HepG2 (cell line): Measurements from ENCODE around the gene RPF1. TPM values are rescaled to one million over a fixed set of nuclear protein-coding genes. Genes with fewer than 3 reads are reported as not detected.

ENCODE experiments used
- ATAC-seq: fragments of 200-7000 bp; cut with Tn5 transposase; 3 replicates; pipeline ENCODE4 v1.9.1; 2020; ENCODE audit warnings: mild to moderate bottlenecking, moderate library complexity
- BruUV-seq: library from RNA; stranded (reverse); fragments of 400-500 nt; replicated peaks from 2 replicates; lab custom pipeline; 2021; lab: Mats Ljungman, UMichigan
- CTCF ChIA-PET: fragments of 300-600 bp; formaldehyde crosslinking; extraction: SDS; loops from one replicate; lab custom pipeline; 2021; ENCODE audit warnings: low total read pairs, inconsistent platforms, low intra/inter-chr PET ratio; lab: Yijun Ruan, JAX
- POLR2A ChIA-PET: fragments of 350-600 bp; sonication (Branson Sonifier 250); formaldehyde crosslinking; loops from one replicate; lab custom pipeline; 2020; ENCODE audit warnings: antibody characterized with exemption, inconsistent platforms; lab: Yijun Ruan, JAX
- DNase-seq: peaks from one replicate; pipeline ENCODE4 v3.0.0-alpha.2; 2015; ENCODE audit warnings: low spot score
- FAIRE-seq: peaks from 3 replicates; lab custom pipeline; 2011; peaks lifted over from hg19 to GRCh38; lab: Jason Lieb, UNC
- H2AFZ ChIP-seq: one replicate; pipeline ENCODE4 v1.6.1; 2011; ENCODE audit warnings: low read length, inconsistent platforms
- H3K27ac ChIP-seq: fragments of 300-600 bp; 3 replicates; pipeline ENCODE4 v1.8.0; 2011; ENCODE audit warnings: mixed run types, mild to moderate bottlenecking, mixed read lengths, low read length, inconsistent platforms; ENCODE audit not compliant: insufficient read depth; ENCODE audit errors: extremely low read length
- H3K27me3 ChIP-seq, 2 experiments: fragments of 200-600 bp in 1 of 2; 2 replicates in 1 of 2; 3 replicates in 1 of 2; pipeline versions ENCODE4 v1.6.0 to v1.8.0; 2011; ENCODE audit warnings: low read length in 2 of 2, mild to moderate bottlenecking in 2 of 2, moderate library complexity in 2 of 2, inconsistent platforms in 1 of 2; ENCODE audit not compliant: insufficient read depth in 2 of 2, control insufficient read depth in 1 of 2
- H3K36me3 ChIP-seq, 2 experiments: fragments of 200-600 bp in 1 of 2; replicated peaks in 1 of 2; 2 replicates in 1 of 2; 3 replicates in 1 of 2; pipeline versions ENCODE4 v1.5.1 to v1.8.0; 2011; ENCODE audit warnings: low read length in 2 of 2, inconsistent platforms in 1 of 2; ENCODE audit not compliant: insufficient read depth in 2 of 2, control insufficient read depth in 1 of 2
- H3K4me1 ChIP-seq: 2 replicates; pipeline ENCODE4 v1.5.1; 2012; ENCODE audit warnings: low read length, inconsistent platforms; ENCODE audit not compliant: insufficient read depth
- H3K4me2 ChIP-seq: 2 replicates; pipeline ENCODE4 v1.6.0; 2011; ENCODE audit warnings: low read depth, low read length, inconsistent platforms
- H3K4me3 ChIP-seq, 3 experiments: fragments of 200-600 bp in 1 of 3; sonication (generic), shearing (Covaris generic) in 1 of 3; replicated peaks in 1 of 3; 2 replicates each; pipeline ENCODE4 v1.5.1; 2011 to 2016; ENCODE audit warnings: low read length in 3 of 3, inconsistent platforms in 2 of 3, low read depth in 2 of 3, mild to moderate bottlenecking in 2 of 3, control low read depth in 1 of 3, mixed read lengths in 1 of 3; ENCODE audit not compliant: insufficient read depth in 1 of 3
- H3K79me2 ChIP-seq: one replicate; pipeline ENCODE4 v1.6.1; 2011; ENCODE audit warnings: low read length, inconsistent platforms; ENCODE audit not compliant: insufficient read depth
- H3K9ac ChIP-seq: 2 replicates; pipeline ENCODE4 v1.6.0; 2011; ENCODE audit warnings: mild to moderate bottlenecking, low read depth, low read length, inconsistent platforms; ENCODE audit not compliant: insufficient read depth
- H3K9me3 ChIP-seq: 2 replicates; pipeline ENCODE4 v1.5.1; 2012; ENCODE audit warnings: mild to moderate bottlenecking, low read length
- H4K20me1 ChIP-seq: 2 replicates; pipeline ENCODE4 v1.6.0; 2011; ENCODE audit warnings: inconsistent platforms, mild to moderate bottlenecking, low read length, moderate library complexity; ENCODE audit not compliant: insufficient read depth
- MAFF ChIP-seq: IDR thresholded peaks from 2 replicates; pipeline ENCODE4 v1.6.1; 2011; ENCODE audit warnings: low read depth, low read length, improper control_type of control experiment
- MAFK ChIP-seq, 2 experiments: IDR thresholded peaks in 1 of 2; conservative IDR thresholded peaks in 1 of 2; 2 replicates each; pipeline ENCODE4 v1.6.1; 2011; ENCODE audit warnings: improper control_type of control experiment in 2 of 2, low read length in 2 of 2
- SNAPC2 ChIP-seq: sonication (generic); formaldehyde crosslinking; IDR thresholded peaks from 2 replicates; pipeline ENCODE4 v1.8.1; 2022; ENCODE audit warnings: mild to moderate bottlenecking, missing genetic modification reagents
- ZNF891 ChIP-seq: sonication (generic); formaldehyde crosslinking; IDR thresholded peaks from 2 replicates; pipeline ENCODE4 v1.5.0; 2020; ENCODE audit warnings: mild to moderate bottlenecking, missing genetic modification reagents
- WGBS: methylation state at CpG from one replicate; pipeline ENCODE4 v1.1.6; 2017; ENCODE audit warnings: low lambda C conversion rate; 5-methylcytosine and 5-hydroxymethylcytosine counted together
- in situ Hi-C: cut with HindIII; loops from 2 replicates; pipeline ENCODE4 v1.10.0; 2017; ENCODE audit warnings: low pct_unique_long_range_greater_than_20kb; ENCODE audit not compliant: extremely low pct_ligation_motif_present
- intact Hi-C: fragments of 100-400 bp; cut with micrococcal nuclease; formaldehyde crosslinking; loops from one replicate; pipeline ENCODE4 v1.10.0; 2022; ENCODE audit not compliant: unreplicated experiment
- polyA plus RNA-seq, 8 experiments: library from polyadenylated mRNA; depleted of rRNA in 3 of 8; stranded (reverse) in 7 of 8; unstranded in 1 of 8; fragments of >200 nt; fragmentation: Illumina TruSeq in 4 of 8; extraction: Trizol in 4 of 8; gene quantifications; 2 replicates each; pipeline versions ENCODE4 v1.2.1 to v1.2.3, GENCODE V29; 2011 to 2016; ENCODE audit warnings: low read depth in 4 of 8, missing spikeins in 1 of 8, mixed read lengths in 1 of 8; ENCODE audit not compliant: insufficient read depth in 1 of 8
- total RNA-seq, 5 experiments: library from RNA; depleted of rRNA; stranded (reverse); fragments of >200 nt; fragmentation: Illumina TruSeq; extraction: Trizol; gene quantifications; 2 replicates each; pipeline ENCODE4 v1.2.3, GENCODE V29; 2016; ENCODE audit warnings: low read depth in 1 of 5
- TF ChIP-seq, protein P1 (sequence below): sonication (generic); formaldehyde crosslinking; IDR thresholded peaks from 2 replicates; pipeline ENCODE4 v1.9.0; 2021; ENCODE audit warnings: missing genetic modification reagents, borderline replicate concordance
- TF ChIP-seq, protein P2 (sequence below): sonication (generic); formaldehyde crosslinking; IDR thresholded peaks from 2 replicates; pipeline ENCODE4; 2020; ENCODE audit warnings: missing genetic modification reagents, mild to moderate bottlenecking, borderline replicate concordance

The RPF1 gene
- total and polyA plus RNA-seq, 2 of the 13 experiments (the other 11 are each of a cell fraction or from before 2014, with no cell fraction given), result 23.0 to 39.0 TPM

DNA sequence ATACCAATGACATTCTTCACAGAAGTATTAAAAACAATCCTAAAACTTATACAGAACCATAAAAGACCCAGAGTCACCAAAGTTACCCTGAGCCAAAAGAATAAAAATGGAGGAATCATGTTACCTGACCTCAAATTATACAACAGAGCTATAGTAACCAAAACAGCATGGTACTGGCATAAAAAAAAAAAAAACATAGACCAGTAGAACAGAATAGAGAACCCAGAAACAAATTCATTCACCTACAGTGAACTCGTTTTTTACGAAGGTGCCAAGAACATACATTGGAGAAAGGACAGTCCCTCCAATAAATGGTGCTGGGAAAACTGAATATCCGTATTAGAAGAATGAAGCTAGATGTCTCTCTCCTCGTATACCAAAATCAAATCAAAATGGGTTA lies 30.0 kb downstream of the RPF1 start:
- no TSS peak for BruUV-seq
- no peak for ATAC-seq
- Histone ChIP-seq H3K4me2 (no peak overlapping the region), H3K9ac (no peak overlapping the region), H2AFZ (no peak overlapping the region), H3K36me3 (no peaks in the 10 kb centered on the region), H3K79me2 (peaks cover 19% of the 10 kb centered on the region), H3K27ac (no peak overlapping the region), H3K9me3 (no peaks in the 10 kb centered on the region), H3K4me3 (no peak overlapping the region), H3K4me1 (peaks cover 25% of the 10 kb centered on the region), H3K27me3 (no peaks in the 10 kb centered on the region), H4K20me1 (peaks cover 11% of the 10 kb centered on the region)
- ChIA-PET CTCF (no interaction called here), POLR2A (interaction anchor here (1.2 to 1.8 kb wide), 2 partner anchors 29 to 65 kb away, joined by 3 to 14 read pairs; partner anchors contain the start of gene CTBS)
- no peak for FAIRE-seq
- no peak for DNase-seq
- 96% methylated on average over 4 of the region's 4 CpGs for WGBS
- TF ChIP-seq ZNF891 (CRISPR knock-in tag) (no peak), SNAPC2 (no peak)
- TF ChIP-seq, protein P1, sequence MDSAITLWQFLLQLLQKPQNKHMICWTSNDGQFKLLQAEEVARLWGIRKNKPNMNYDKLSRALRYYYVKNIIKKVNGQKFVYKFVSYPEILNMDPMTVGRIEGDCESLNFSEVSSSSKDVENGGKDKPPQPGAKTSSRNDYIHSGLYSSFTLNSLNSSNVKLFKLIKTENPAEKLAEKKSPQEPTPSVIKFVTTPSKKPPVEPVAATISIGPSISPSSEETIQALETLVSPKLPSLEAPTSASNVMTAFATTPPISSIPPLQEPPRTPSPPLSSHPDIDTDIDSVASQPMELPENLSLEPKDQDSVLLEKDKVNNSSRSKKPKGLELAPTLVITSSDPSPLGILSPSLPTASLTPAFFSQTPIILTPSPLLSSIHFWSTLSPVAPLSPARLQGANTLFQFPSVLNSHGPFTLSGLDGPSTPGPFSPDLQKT (CRISPR knock-in tag), result no peak
- intact Hi-C loops, result loop anchor here (5.0 kb wide), 1 partner anchor 33 kb away; no protein-coding TSS in a partner anchor
- in situ Hi-C loops, result loop anchor here (5.0 kb wide), 1 partner anchor 63 kb away; the partner anchor contains the start of gene CTBS

DNA sequence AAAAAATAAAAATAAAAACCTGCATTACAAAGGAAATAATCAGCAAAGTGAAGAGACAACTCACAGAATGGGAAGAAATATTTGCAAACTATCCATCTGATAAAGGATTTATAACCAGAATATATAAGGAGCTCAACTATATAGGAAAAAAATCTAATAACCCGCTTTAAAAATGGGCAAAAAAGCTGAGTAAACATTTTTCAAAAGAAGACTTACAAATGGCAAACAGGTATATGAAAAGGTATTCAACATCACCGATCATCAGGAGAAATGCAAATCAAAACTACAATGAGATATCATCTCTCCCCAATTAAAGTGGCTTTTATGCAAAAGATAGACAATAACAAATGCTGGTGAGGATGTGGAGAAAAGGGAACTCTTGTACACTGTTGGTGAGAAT lies 31.1 kb downstream of the RPF1 start:
- no peak for FAIRE-seq
- ChIA-PET CTCF (no interaction called here), POLR2A (no interaction called here)
- no peak for ATAC-seq
- Histone ChIP-seq H4K20me1 (no peaks in the 10 kb centered on the region; the same call in 1 of the 2 replicates), H3K4me3 (no peak overlapping the region), H3K9me3 (no peaks in the 10 kb centered on the region), H3K79me2 (peaks cover 8% of the 10 kb centered on the region), H3K9ac (no peak overlapping the region), H3K4me1 (peaks cover 19% of the 10 kb centered on the region), H2AFZ (no peak overlapping the region), H3K36me3 (no peaks in the 10 kb centered on the region), H3K27ac (no peak overlapping the region), H3K27me3 (no peaks in the 10 kb centered on the region), H3K4me2 (no peak overlapping the region)
- in situ Hi-C loops (no loop called here), intact Hi-C loops (no loop called here)
- DNase-seq, result no peak
- peak; percentile 86 to 92 for TF ChIP-seq MAFK (conservative IDR thresholded peaks at IDR 0.05 in 1 of 2, IDR thresholded peaks at IDR 0.05 in 1 of 2; ENCODE audit: low read length in 2 of 2)
- TF ChIP-seq MAFF, result peak; percentile 83
- TF ChIP-seq, protein P2, sequence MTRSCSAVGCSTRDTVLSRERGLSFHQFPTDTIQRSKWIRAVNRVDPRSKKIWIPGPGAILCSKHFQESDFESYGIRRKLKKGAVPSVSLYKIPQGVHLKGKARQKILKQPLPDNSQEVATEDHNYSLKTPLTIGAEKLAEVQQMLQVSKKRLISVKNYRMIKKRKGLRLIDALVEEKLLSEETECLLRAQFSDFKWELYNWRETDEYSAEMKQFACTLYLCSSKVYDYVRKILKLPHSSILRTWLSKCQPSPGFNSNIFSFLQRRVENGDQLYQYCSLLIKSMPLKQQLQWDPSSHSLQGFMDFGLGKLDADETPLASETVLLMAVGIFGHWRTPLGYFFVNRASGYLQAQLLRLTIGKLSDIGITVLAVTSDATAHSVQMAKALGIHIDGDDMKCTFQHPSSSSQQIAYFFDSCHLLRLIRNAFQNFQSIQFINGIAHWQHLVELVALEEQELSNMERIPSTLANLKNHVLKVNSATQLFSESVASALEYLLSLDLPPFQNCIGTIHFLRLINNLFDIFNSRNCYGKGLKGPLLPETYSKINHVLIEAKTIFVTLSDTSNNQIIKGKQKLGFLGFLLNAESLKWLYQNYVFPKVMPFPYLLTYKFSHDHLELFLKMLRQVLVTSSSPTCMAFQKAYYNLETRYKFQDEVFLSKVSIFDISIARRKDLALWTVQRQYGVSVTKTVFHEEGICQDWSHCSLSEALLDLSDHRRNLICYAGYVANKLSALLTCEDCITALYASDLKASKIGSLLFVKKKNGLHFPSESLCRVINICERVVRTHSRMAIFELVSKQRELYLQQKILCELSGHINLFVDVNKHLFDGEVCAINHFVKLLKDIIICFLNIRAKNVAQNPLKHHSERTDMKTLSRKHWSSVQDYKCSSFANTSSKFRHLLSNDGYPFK (CRISPR knock-in tag), result no peak
- BruUV-seq, result no TSS peak
- whole genome bisulfite sequencing, result 96% methylated on average over 2 of the region's 2 CpGs
